ENCODE results near the gene KASH5. TPM values are rescaled to one million over a fixed set of nuclear protein-coding genes. Genes with fewer than 3 reads are reported as not detected.

The KASH5 gene
- total and polyA plus RNA-seq, 9 donors, result 0.15 to 0.23 TPM; not detected in 7

DNA sequence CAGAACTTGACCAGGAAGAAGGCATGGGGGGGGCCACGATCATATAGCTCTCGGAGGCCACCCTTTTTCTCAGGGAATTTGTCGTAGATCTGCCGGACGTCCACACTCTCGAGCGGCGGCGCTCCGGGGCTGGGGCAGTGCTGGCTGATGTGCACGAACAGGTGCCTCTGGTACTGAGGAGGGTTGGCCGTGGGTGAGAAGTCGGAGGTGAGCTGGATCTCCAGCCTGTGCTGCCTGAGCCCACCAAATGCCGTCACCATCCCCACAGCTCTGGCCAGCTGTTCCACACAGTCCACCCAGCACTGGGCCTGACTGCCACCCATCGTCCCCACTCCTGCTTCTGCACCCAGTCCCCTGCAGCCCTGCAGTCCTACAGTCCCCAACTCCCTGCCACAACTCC is 40.9 kb upstream of the KASH5 start:
- WGBS, 3 donors, result 94 to 96% (median 95%) methylated on average over 12 to 15 of the region's 15 CpGs
- H3K36me3 ChIP-seq, result no peaks in the 10 kb centered on the region
- H3K4me3 ChIP-seq, result no peak overlapping the region
- TF ChIP-seq EP300 (IDR thresholded peaks at IDR 0.05), result no peak
- TF ChIP-seq, protein P1, sequence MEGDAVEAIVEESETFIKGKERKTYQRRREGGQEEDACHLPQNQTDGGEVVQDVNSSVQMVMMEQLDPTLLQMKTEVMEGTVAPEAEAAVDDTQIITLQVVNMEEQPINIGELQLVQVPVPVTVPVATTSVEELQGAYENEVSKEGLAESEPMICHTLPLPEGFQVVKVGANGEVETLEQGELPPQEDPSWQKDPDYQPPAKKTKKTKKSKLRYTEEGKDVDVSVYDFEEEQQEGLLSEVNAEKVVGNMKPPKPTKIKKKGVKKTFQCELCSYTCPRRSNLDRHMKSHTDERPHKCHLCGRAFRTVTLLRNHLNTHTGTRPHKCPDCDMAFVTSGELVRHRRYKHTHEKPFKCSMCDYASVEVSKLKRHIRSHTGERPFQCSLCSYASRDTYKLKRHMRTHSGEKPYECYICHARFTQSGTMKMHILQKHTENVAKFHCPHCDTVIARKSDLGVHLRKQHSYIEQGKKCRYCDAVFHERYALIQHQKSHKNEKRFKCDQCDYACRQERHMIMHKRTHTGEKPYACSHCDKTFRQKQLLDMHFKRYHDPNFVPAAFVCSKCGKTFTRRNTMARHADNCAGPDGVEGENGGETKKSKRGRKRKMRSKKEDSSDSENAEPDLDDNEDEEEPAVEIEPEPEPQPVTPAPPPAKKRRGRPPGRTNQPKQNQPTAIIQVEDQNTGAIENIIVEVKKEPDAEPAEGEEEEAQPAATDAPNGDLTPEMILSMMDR (IDR thresholded peaks at IDR 0.05), result no peak
- TF ChIP-seq POLR2A (IDR thresholded peaks at IDR 0.05), result no peak
- no peaks in the 10 kb centered on the region for H3K9me3 ChIP-seq
- intact Hi-C loops (cut with DNase I), result no loop called here
- no peaks in the 10 kb centered on the region for H3K4me1 ChIP-seq (ENCODE audit: insufficient read depth)
- H3K27me3 ChIP-seq, result no peaks in the 10 kb centered on the region
- H3K27ac ChIP-seq, result no peak overlapping the region
- DNase-seq, result no peak

DNA sequence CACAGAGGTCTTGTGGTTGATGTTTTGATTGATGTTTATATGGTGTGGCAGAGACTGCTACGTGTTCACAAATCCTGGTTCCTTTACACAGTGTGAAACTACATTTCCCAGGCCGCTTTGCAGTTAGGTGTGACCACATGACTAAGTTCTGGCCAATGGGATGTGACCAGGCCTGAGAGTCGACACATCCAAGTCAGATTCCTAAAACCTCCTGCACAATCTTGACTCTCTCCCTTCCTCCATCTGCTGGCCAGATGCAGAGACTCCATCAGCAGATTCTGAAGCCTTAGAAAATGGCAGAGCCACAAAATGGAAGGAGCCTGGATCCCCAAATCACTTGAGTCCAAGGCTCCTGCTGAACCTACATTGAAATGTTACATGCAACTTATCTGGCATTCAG is 40.2 kb upstream of the KASH5 start:
- TF ChIP-seq POLR2A (IDR thresholded peaks at IDR 0.05), result no peak
- TF ChIP-seq EP300 (IDR thresholded peaks at IDR 0.05), result no peak
- TF ChIP-seq, protein P1 (IDR thresholded peaks at IDR 0.05), result no peak
- Histone ChIP-seq H3K36me3 (no peaks in the 10 kb centered on the region), H3K9me3 (no peaks in the 10 kb centered on the region), H3K4me1 (ENCODE audit: insufficient read depth) (no peaks in the 10 kb centered on the region), H3K4me3 (no peak overlapping the region), H3K27ac (no peak overlapping the region), H3K27me3 (no peaks in the 10 kb centered on the region)
- intact Hi-C loops (cut with DNase I), result no loop called here
- peak in 1 of 5 donors; percentile 58 for DNase-seq
- 50 to 59% (median 56%) methylated on average over 3 of the region's 3 CpGs for WGBS, 3 donors

DNA sequence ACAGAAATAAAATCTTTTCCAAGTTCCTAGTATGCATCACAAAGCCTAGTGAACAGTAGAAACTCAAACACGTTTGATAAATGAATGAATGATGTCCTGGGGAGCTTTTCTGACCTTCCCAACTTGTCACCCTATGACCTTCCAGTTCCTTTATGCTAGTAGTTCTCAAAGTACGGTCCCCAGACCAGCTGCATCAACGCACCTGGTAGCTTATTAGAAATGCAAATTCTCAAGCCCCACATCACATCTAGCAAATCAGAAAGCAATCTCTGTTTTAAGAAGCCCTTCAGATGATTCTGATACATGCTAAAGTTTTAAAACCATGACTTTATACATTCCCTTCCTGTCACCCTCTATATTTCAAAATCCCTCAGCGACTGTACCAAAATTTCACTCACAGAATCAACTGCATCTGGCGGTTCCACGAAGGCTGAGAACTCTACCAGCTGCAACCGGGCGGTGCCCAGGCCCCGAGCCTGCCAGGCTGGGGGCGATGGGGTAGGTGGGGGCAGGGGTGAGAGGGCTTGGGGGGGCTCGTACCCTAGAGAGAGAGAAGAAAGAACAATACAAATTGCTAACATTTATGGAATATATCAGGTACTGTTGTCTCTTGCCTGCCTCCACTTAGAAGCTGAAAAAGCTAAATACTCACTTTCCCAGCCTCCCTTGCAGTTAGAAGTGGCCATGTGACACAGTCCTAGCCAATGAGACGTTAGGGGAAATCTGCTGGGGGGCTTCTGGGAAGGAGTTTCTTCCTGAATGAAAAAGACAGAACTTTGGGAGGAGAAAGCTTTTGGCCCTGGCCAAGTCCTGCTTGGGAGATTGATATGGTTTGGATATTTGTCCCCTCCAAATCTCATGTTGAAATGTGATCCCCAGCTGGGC is 39.5 kb upstream of the KASH5 start:
- Histone ChIP-seq H3K4me3 (no peak overlapping the region), H3K27me3 (no peaks in the 10 kb centered on the region), H3K36me3 (no peaks in the 10 kb centered on the region), H3K9me3 (no peaks in the 10 kb centered on the region), H3K4me1 (ENCODE audit: insufficient read depth) (no peaks in the 10 kb centered on the region), H3K27ac (no peak overlapping the region)
- intact Hi-C loops (cut with DNase I), result no loop called here
- no peak for DNase-seq
- no peak for TF ChIP-seq EP300 (IDR thresholded peaks at IDR 0.05)
- TF ChIP-seq, protein P1 (IDR thresholded peaks at IDR 0.05), result no peak
- 87 to 93% (median 92%) methylated on average over 12 of the region's 12 CpGs for WGBS, 3 donors

DNA sequence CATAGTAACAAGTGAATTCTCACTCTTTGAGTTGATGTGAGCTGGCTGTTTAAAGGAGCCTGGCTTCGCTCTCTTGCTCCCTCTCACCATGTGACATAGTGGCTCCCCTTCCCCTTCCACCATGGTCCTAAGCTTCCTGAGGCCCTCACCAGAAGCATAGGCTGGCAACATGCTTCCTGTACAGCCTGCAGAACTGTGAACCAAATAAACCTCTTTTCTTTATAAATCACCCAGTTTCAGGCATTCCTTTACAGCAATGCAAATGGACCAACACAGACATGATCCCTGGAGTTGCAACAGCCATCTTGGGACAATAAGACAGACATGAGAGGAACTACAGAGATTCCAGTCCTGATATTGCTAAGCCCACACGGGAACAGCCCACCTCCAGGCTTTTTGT is 38.5 kb upstream of the KASH5 start:
- Histone ChIP-seq H3K9me3 (no peaks in the 10 kb centered on the region), H3K27ac (no peak overlapping the region), H3K36me3 (no peaks in the 10 kb centered on the region), H3K4me1 (ENCODE audit: insufficient read depth) (no peaks in the 10 kb centered on the region), H3K27me3 (no peaks in the 10 kb centered on the region), H3K4me3 (no peak overlapping the region)
- TF ChIP-seq, protein P1 (IDR thresholded peaks at IDR 0.05), result no peak
- TF ChIP-seq EP300 (IDR thresholded peaks at IDR 0.05) (no peak), POLR2A (IDR thresholded peaks at IDR 0.05) (no peak)
- intact Hi-C loops (cut with DNase I), result no loop called here
- 86 to 91% (median 89%) methylated on average over 2 of the region's 2 CpGs for WGBS, 3 donors
- no peak for DNase-seq

Data from ovary (tissue), 9 donors.